ENCODE results near the gene MMP24. TPM values are rescaled to one million over a fixed set of nuclear protein-coding genes. Genes with fewer than 3 reads are reported as not detected.

The MMP24 gene
- total RNA-seq, 2 experiments from 2014 or later = not detected

GRCh38 chr20:35294293-35294685 lies 67.8 kb downstream of the MMP24 start:
- H3K27me3 Mint-ChIP-seq = peaks cover 4% of the 10 kb centered on the region
- DNase-seq = no peak
- H3K9me3 Mint-ChIP-seq = no peaks in the 10 kb centered on the region
- ChIA-PET CTCF (no interaction called here), POLR2A (no interaction called here)
- no peaks in the 10 kb centered on the region for H3K36me3 Mint-ChIP-seq
- no peaks in the 10 kb centered on the region for H3K4me1 Mint-ChIP-seq (ENCODE audit: low read depth)
- no peak overlapping the region for H3K4me3 Mint-ChIP-seq
- intact Hi-C loops (cut with micrococcal nuclease) = no loop called here
- H3K27ac Mint-ChIP-seq = no peak overlapping the region

DNA sequence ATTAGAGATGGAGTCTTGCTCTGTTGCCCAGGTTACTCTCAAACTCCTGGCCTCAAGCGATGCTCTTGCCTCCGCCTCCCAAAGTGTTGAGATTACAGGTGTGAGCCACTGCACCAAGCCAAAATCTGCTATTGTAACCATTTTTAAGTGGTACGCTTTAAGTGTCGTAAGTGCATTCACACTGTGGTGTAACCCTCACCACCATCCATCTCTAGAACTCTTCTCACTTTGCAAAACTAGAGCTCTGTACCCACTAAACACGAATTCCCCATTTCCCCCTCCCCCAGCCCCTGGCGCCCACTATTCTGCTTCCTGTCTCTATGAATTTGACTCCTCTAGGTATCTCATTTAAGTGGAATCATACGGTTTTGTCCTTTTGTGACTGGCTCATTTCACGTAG lies 68.6 kb downstream of the MMP24 start:
- Mint-ChIP-seq H3K27ac (no peak overlapping the region), H3K4me3 (no peak overlapping the region), H3K9me3 (no peaks in the 10 kb centered on the region), H3K4me1 (ENCODE audit: low read depth) (no peaks in the 10 kb centered on the region), H3K27me3 (peaks cover 4% of the 10 kb centered on the region), H3K36me3 (no peaks in the 10 kb centered on the region)
- intact Hi-C loops (cut with micrococcal nuclease) = no loop called here
- CTCF ChIA-PET = interaction anchor here (0.7 kb wide), 1 partner anchor 9 kb away, joined by 3 read pairs; no protein-coding TSS in a partner anchor
- POLR2A ChIA-PET = no interaction called here
- DNase-seq = no peak

DNA sequence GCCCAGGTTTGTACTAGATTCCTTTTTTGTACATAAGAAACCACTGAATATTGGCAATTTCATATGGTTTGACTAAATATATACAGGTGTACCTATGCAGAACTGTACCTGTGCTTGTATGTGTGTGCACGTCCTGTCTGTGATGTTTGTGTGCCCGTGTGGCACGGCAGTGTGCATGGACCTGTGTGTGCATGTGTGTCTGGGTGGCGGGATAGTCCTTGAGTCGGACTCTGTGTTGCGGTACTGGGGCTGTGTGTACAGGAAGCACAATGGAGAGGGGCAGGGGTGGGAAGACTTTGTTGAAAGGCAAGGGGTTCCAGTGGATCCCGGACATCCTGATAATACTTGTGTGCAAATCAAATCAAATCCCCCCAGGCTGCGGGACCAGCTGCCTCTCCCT lies 69.2 kb downstream of the MMP24 start:
- peaks cover 4% of the 10 kb centered on the region for H3K27me3 Mint-ChIP-seq
- no peaks in the 10 kb centered on the region for H3K4me1 Mint-ChIP-seq (ENCODE audit: low read depth)
- no peak for DNase-seq
- POLR2A ChIA-PET = no interaction called here
- H3K36me3 Mint-ChIP-seq = no peaks in the 10 kb centered on the region
- CTCF ChIA-PET = no interaction called here
- H3K9me3 Mint-ChIP-seq = no peaks in the 10 kb centered on the region
- no peak overlapping the region for H3K4me3 Mint-ChIP-seq
- H3K27ac Mint-ChIP-seq = no peak overlapping the region
- intact Hi-C loops (cut with micrococcal nuclease) = no loop called here

DNA sequence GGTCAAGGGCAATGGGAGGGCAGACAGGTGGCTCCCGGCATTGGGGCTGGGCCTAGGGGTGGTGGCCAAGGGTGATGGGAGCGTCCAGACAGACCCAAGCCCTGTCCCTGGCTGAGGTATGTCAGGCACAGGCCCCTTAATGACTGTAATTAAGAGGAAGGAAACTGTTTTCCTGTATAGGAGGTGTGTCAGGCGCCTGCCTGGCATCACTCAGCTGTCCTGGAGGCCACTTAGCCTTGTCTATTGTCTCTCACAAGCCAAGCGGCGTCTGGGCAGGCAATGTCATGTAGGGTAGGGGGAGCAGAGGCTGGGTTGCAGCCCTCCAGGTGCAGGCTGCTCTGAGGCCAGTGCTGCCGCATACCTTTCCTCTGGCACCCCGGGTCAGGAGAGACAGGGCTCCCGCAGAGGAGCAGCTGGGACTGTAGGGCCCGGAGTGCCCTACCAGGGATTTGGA lies 69.6 kb downstream of the MMP24 start:
- CTCF ChIA-PET = no interaction called here
- Mint-ChIP-seq H3K4me3 (no peak overlapping the region), H3K27me3 (peaks cover 4% of the 10 kb centered on the region), H3K27ac (no peak overlapping the region), H3K4me1 (ENCODE audit: low read depth) (no peaks in the 10 kb centered on the region), H3K36me3 (no peaks in the 10 kb centered on the region), H3K9me3 (no peaks in the 10 kb centered on the region)
- intact Hi-C loops (cut with micrococcal nuclease) = no loop called here
- POLR2A ChIA-PET = no interaction called here
- no peak for DNase-seq

- H3K27ac Mint-ChIP-seq = no peak overlapping the region
- peaks cover 4% of the 10 kb centered on the region for H3K27me3 Mint-ChIP-seq
- ChIA-PET POLR2A (no interaction called here), CTCF (no interaction called here)
- H3K36me3 Mint-ChIP-seq = no peaks in the 10 kb centered on the region
- DNase-seq = no peak
- H3K9me3 Mint-ChIP-seq = no peaks in the 10 kb centered on the region
- intact Hi-C loops (cut with micrococcal nuclease) = no loop called here
- H3K4me1 Mint-ChIP-seq (ENCODE audit: low read depth) = no peaks in the 10 kb centered on the region
- no peak overlapping the region for H3K4me3 Mint-ChIP-seq
These were observed 70.7 kb downstream of the MMP24 start for GRCh38 chr20:35297155-35297554.

DNA sequence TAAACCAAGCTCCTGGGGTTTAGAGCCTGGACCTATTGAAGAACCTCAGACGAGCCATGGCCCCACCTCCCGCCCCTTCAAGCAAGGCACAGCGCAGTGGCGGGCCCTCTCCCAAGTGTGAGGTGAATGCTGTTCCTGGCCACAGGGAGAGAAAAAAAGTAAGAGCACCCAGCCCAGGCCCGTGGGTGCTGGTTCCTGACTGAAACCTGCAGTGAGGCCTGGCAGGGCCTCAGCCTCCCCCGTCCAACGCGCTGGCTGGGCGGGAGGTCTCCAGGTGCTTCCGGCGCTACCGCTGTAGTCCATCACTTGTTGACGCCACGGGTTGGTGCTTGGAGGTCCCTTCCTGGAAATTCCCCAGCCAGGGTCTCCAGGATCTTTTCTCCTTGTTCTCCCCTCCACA lies 71.2 kb downstream of the MMP24 start:
- peaks cover 4% of the 10 kb centered on the region for H3K4me1 Mint-ChIP-seq (ENCODE audit: low read depth)
- no peak overlapping the region for H3K27ac Mint-ChIP-seq
- H3K4me3 Mint-ChIP-seq = no peak overlapping the region
- H3K27me3 Mint-ChIP-seq = peaks cover 4% of the 10 kb centered on the region
- no peaks in the 10 kb centered on the region for H3K9me3 Mint-ChIP-seq
- ChIA-PET CTCF (interaction anchor here (1.3 kb wide), 1 partner anchor 9 kb away, joined by 3 read pairs; no protein-coding TSS in a partner anchor), POLR2A (no interaction called here)
- no peak for DNase-seq
- intact Hi-C loops (cut with micrococcal nuclease) = no loop called here
- H3K36me3 Mint-ChIP-seq = no peaks in the 10 kb centered on the region

- Mint-ChIP-seq H3K27ac (no peak overlapping the region), H3K9me3 (no peaks in the 10 kb centered on the region), H3K4me1 (ENCODE audit: low read depth) (peaks cover 9% of the 10 kb centered on the region), H3K36me3 (no peaks in the 10 kb centered on the region), H3K27me3 (peaks cover 4% of the 10 kb centered on the region), H3K4me3 (no peak overlapping the region)
- POLR2A ChIA-PET = no interaction called here
- intact Hi-C loops (cut with micrococcal nuclease) = no loop called here
- DNase-seq = no peak
- CTCF ChIA-PET = interaction anchor here (1.0 to 1.3 kb wide), 2 partner anchors 9 to 141 kb away, joined by 3 read pairs; no protein-coding TSS in a partner anchor
These were observed 71.8 kb downstream of the MMP24 start for GRCh38 chr20:35298264-35298663.

DNA sequence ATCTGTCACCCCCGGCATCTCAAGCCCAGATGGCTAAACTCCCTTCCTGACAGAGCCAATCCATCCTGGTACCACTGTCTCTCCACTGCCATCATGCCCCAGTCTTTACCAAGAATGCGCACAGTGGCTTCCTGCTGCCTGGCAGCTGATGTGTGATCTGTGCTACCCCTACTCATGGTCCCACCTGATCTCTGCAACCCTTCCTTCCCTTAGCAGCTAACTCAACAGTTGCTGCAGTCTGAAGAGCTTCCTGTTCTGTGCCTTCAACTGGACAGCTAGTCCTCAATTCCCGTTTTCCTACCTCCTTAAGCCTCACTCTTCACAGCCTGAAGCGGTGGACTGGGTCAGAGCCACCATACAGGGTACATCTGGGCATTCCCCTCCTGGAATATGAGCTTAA lies 73.3 kb downstream of the MMP24 start:
- CTCF ChIA-PET = interaction anchor here (1.9 kb wide), 1 partner anchor 30 kb away, joined by 7 read pairs; no protein-coding TSS in a partner anchor
- Mint-ChIP-seq H3K4me1 (ENCODE audit: low read depth) (peaks cover 24% of the 10 kb centered on the region), H3K9me3 (no peaks in the 10 kb centered on the region), H3K4me3 (no peak overlapping the region), H3K27me3 (no peaks in the 10 kb centered on the region), H3K27ac (no peak overlapping the region), H3K36me3 (no peaks in the 10 kb centered on the region)
- POLR2A ChIA-PET = interaction anchor here (1.4 kb wide), 1 partner anchor 22 kb away, joined by 3 read pairs; no protein-coding TSS in a partner anchor
- DNase-seq = no peak
- intact Hi-C loops (cut with micrococcal nuclease) = loop anchor here (5.0 kb wide), 1 partner anchor 363 kb away; the partner anchor contains the start of genes CPNE1 and RBM12

GRCh38 chr20:35300469-35301262 lies 74.2 kb downstream of the MMP24 start:
- Mint-ChIP-seq H3K4me1 (ENCODE audit: low read depth) (peaks cover 33% of the 10 kb centered on the region), H3K27me3 (no peaks in the 10 kb centered on the region), H3K36me3 (no peaks in the 10 kb centered on the region), H3K4me3 (no peak overlapping the region), H3K27ac (no peak overlapping the region), H3K9me3 (no peaks in the 10 kb centered on the region)
- intact Hi-C loops (cut with micrococcal nuclease) = loop anchor here (5.0 kb wide), 1 partner anchor 362 kb away; the partner anchor contains the start of genes CPNE1 and RBM12
- no peak for DNase-seq
- POLR2A ChIA-PET = interaction anchor here (1.4 kb wide), 1 partner anchor 23 kb away, joined by 3 read pairs; no protein-coding TSS in a partner anchor
- CTCF ChIA-PET = interaction anchor here (1.9 to 8.0 kb wide), 3 partner anchors 29 to 140 kb away, joined by 7 to 151 read pairs (median 47); partner anchors contain the start of gene GDF5

GRCh38 chr20:35301426-35301825 lies 74.9 kb downstream of the MMP24 start:
- Mint-ChIP-seq H3K4me3 (no peak overlapping the region), H3K36me3 (peaks cover 4% of the 10 kb centered on the region), H3K27ac (no peak overlapping the region), H3K9me3 (no peaks in the 10 kb centered on the region), H3K27me3 (no peaks in the 10 kb centered on the region), H3K4me1 (ENCODE audit: low read depth) (peaks cover 41% of the 10 kb centered on the region)
- ChIA-PET CTCF (interaction anchor here (4.7 to 8.0 kb wide), 3 partner anchors 12 to 139 kb away, joined by 32 to 151 read pairs (median 47); partner anchors contain the start of gene GDF5), POLR2A (interaction anchor here (1.1 kb wide), 1 partner anchor 146 kb away, joined by 3 read pairs; no protein-coding TSS in a partner anchor)
- no peak for DNase-seq
- intact Hi-C loops (cut with micrococcal nuclease) = loop anchor here (5.0 kb wide), 1 partner anchor 361 kb away; the partner anchor contains the start of genes CPNE1 and RBM12

DNA sequence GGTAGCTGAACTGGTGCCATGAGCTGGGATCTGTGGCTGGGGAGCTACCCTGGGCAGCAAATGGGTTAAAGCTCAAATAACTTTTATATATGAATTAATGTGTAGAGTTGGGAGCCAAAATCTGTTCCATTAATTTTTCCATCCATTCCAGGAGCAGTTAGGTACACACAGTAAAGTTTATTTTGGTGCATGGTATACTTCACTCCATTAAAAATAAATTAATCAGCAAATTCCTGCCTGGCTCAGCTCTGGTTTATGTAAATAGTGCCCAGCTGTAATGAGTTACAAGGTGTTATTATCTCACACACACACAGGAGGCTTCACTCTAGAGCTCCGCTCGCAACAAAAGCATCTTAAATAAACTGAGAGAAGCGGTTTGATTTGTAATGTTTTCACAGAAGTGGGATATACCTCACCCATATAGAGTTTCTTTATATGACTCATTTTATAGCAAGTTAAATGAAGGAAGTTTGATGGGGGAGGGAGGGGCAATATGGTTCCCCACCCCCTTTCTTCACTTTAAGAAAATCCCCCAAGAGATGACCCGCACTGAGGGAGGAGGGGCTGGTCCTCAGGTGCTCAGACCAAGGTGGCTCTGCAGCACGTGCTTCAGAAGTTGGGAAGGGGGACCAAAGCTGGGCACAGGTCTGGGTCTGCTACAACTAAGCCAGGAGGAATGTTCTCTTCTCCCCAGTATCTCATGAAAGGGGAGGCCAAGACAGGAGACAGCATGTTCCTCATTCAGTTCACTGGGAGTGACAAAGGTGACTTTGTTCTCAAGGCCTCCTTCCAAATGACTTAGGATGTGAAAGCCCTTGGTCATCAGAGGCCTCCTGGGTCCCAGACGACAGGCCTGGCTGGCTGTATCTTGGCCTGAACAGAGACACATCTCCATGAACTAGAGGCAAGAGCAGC lies 76.2 kb downstream of the MMP24 start:
- DNase-seq = no peak
- Mint-ChIP-seq H3K36me3 (peaks cover 9% of the 10 kb centered on the region), H3K4me1 (ENCODE audit: low read depth) (peaks cover 52% of the 10 kb centered on the region)

More for the DNA sequence above, 76.2 kb downstream of the MMP24 start:
- Mint-ChIP-seq H3K9me3 (no peaks in the 10 kb centered on the region), H3K27ac (no peak overlapping the region), H3K27me3 (no peaks in the 10 kb centered on the region), H3K4me3 (no peak overlapping the region)
- intact Hi-C loops (cut with micrococcal nuclease) = loop anchor here (1.0 to 5.0 kb wide), 4 partner anchors 18 to 360 kb away; partner anchors contain the start of genes CPNE1, EIF6 and RBM12
- ChIA-PET CTCF (interaction anchor here (0.7 to 8.0 kb wide), 21 partner anchors 8 to 299 kb away, joined by 3 to 151 read pairs (median 8); partner anchors contain the start of genes CEP250, EIF6, GDF5 and MMP24OS), POLR2A (interaction anchor here (0.5 to 1.1 kb wide), 4 partner anchors 28 to 834 kb away, joined by 3 read pairs; no protein-coding TSS in a partner anchor)

All from activated CD4-positive, alpha-beta memory T cell treated with anti-CD3 and anti-CD28 coated beads for 36 hours (primary cell).